GM18861 (cell line): ENCODE results near the gene PTRHD1.
"Not testable (repeated sequence)": the region's sequence is repeated elsewhere in the genome, so short reads cannot be mapped to it uniquely, and the experiment has no call there.

Experiments used
- ATAC-seq: cut with Tn5 transposase; IDR thresholded peaks from one replicate; pipeline ENCODE4 v1.9.1; 2021; ENCODE audit not compliant: unreplicated experiment

The PTRHD1 gene

GRCh38 chr2:24813691-24814137 lies 20.5 kb upstream of the PTRHD1 start:
- ATAC-seq: no peak

GRCh38 chr2:24809316-24810007 lies 16.3 kb upstream of the PTRHD1 start:
- no peak for ATAC-seq

- ATAC-seq: no peak
Observed at GRCh38 chr2:24806661-24807036, 13.5 kb upstream of the PTRHD1 start.

- ATAC-seq: not testable (repeated sequence)
Observed at GRCh38 chr2:24805811-24806660, 12.8 kb upstream of the PTRHD1 start.

- ATAC-seq: not testable (repeated sequence)
Observed at GRCh38 chr2:24800487-24800886, 7.3 kb upstream of the PTRHD1 start.

- ATAC-seq: no peak
Observed at GRCh38 chr2:24797644-24798043, 4.5 kb upstream of the PTRHD1 start.

- ATAC-seq: no peak
Observed at GRCh38 chr2:24793761-24794435, 707 bp upstream of the PTRHD1 start.

- ATAC-seq: no peak
Observed at GRCh38 chr2:24792542-24792873, 683 bp downstream of the PTRHD1 start.

GRCh38 chr2:24791452-24791851 lies 1.7 kb downstream of the PTRHD1 start:
- no peak for ATAC-seq

- no peak for ATAC-seq
Observed at GRCh38 chr2:24788816-24789215, 4.4 kb downstream of the PTRHD1 start.

GRCh38 chr2:24787532-24787931 lies 5.7 kb downstream of the PTRHD1 start:
- ATAC-seq: no peak

- ATAC-seq: peak; percentile 86
Observed at GRCh38 chr2:24785671-24786321, 7.4 kb downstream of the PTRHD1 start.

GRCh38 chr2:24783641-24784040 lies 9.6 kb downstream of the PTRHD1 start:
- no peak for ATAC-seq

- ATAC-seq: no peak
Observed at GRCh38 chr2:24779116-24779515, 14.1 kb downstream of the PTRHD1 start.

GRCh38 chr2:24774373-24774772 lies 18.8 kb downstream of the PTRHD1 start:
- no peak for ATAC-seq

GRCh38 chr2:24771764-24772586 lies 21.2 kb downstream of the PTRHD1 start:
- no peak for ATAC-seq

GRCh38 chr2:24771061-24771460 lies 22.1 kb downstream of the PTRHD1 start:
- no peak for ATAC-seq

- no peak for ATAC-seq
Observed at GRCh38 chr2:24768601-24769000, 24.6 kb downstream of the PTRHD1 start.

GRCh38 chr2:24768013-24768412 lies 25.2 kb downstream of the PTRHD1 start:
- no peak for ATAC-seq

- ATAC-seq: no peak
Observed at GRCh38 chr2:24766609-24767008, 26.6 kb downstream of the PTRHD1 start.
